Measurements from ENCODE around the gene KRTAP2-4. TPM values are rescaled to one million over a fixed set of nuclear protein-coding genes. Genes with fewer than 3 reads are reported as not detected.
"Not testable (repeated sequence)": the region's sequence is repeated elsewhere in the genome, so short reads cannot be mapped to it uniquely, and the experiment has no call there.

Gene KRTAP2-4
- total and polyA plus RNA-seq, 2 of the 4 experiments (the other 2 are of a cell fraction): not detected

GRCh38 chr17:41040783-41041571 is 24.7 kb downstream of the KRTAP2-4 start, which contains the start of gene KRTAP1-1:
Gene KRTAP1-1 (minus strand): TSS chr17:41041450. CDS start chr17:41041397, 53 bp downstream.
- H3K14ac ChIP-seq (replicated peaks; ENCODE audit: low read depth, low read length); H3K9me1 ChIP-seq (ENCODE audit: insufficient read depth, low read length); H3K4me1 ChIP-seq (ENCODE audit: control insufficient read depth, insufficient read depth, low read length); H3K9ac ChIP-seq (ENCODE audit: low read depth, low read length); H3K27me3 ChIP-seq (ENCODE audit: control insufficient read depth, insufficient read depth, low read length); H3K36me3 ChIP-seq (ENCODE audit: control insufficient read depth, insufficient read depth, low read length); POLR2A ChIA-PET (ENCODE audit: unreplicated experiment); CTCF ChIA-PET; H2BK15ac ChIP-seq (ENCODE audit: low read depth, low read length); H3K9me3 ChIP-seq (ENCODE audit: control insufficient read depth, insufficient read depth, low read length); H2AK9ac ChIP-seq (replicated peaks; ENCODE audit: low read depth, low read length, poor library complexity); H3K4me2 ChIP-seq (ENCODE audit: low read depth, low read length); H4K20me1 ChIP-seq (ENCODE audit: insufficient read depth, low read length); H3K79me1 ChIP-seq (ENCODE audit: low read depth in 1 of 2, low read length in 2 of 2); dilution Hi-C loops (cut with HindIII; ENCODE audit: low sequenced_read_pairs, unreplicated experiment); intact Hi-C loops (cut with micrococcal nuclease); ATAC-seq (ENCODE audit: low read depth); H2BK20ac ChIP-seq (ENCODE audit: low read depth, low read length); in situ Hi-C loops (cut with MboI; ENCODE audit: low sequenced_read_pairs); H3K4me3 ChIP-seq (ENCODE audit: insufficient read depth, low read depth, low read length); BruUV-seq (replicated peaks); H3K27ac ChIP-seq (ENCODE audit: insufficient read depth, low read length); H3K23ac ChIP-seq (ENCODE audit: low read depth, low read length); H3K56ac ChIP-seq (ENCODE audit: extremely low read depth, insufficient read depth, low read length): not testable (repeated sequence)
- TF ChIP-seq CTCF (conservative IDR thresholded peaks at IDR 0.05; ENCODE audit: low read depth, low read length): 0 out of 2 replicates have a peak, but pooled peaks have one; percentile 16
- WGBS, 2 experiments (ENCODE audit: extremely low coverage in 2 of 2, insufficient read length in 1 of 2): 89% methylated on average over 2 of the region's 14 CpGs; no CpG with 5 or more reads in 1 of the 2 experiments
- H4K8ac ChIP-seq (ENCODE audit: low read depth in 2 of 2, low read length in 2 of 2): peak within 1 kb of the TSS in 1 of 2 experiments; percentile 70; a peak in 2 of 4 replicates
- peak within 1 kb of the TSS; percentile 55 for H3K4ac ChIP-seq (ENCODE audit: low read depth, low read length)
- H2BK120ac ChIP-seq (ENCODE audit: low read depth, low read length): peak within 1 kb of the TSS; percentile 33; the same call in 1 of the 2 replicates
- H3K18ac ChIP-seq (ENCODE audit: low read depth, low read length): peak within 1 kb of the TSS; percentile 12; the same call in 1 of the 2 replicates
- 0 out of 2 replicates have a peak within 1 kb of the TSS, but pooled peaks have one; percentile 12 for H4K91ac ChIP-seq (ENCODE audit: insufficient read depth, low read depth, low read length)
- H2AK5ac ChIP-seq (ENCODE audit: low read depth, low read length): peak within 1 kb of the TSS; percentile 39; the same call in 1 of the 2 replicates
- peak within 1 kb of the TSS; percentile 38; the same call in 1 of the 2 replicates for H4K5ac ChIP-seq (ENCODE audit: low read depth, low read length)
- DNase-seq: peak; percentile 28
- H2AFZ ChIP-seq (replicated peaks; ENCODE audit: low read length, poor library complexity): peak within 1 kb of the TSS; percentile 60
- peak within 1 kb of the TSS; percentile 11 for H2BK5ac ChIP-seq (ENCODE audit: low read depth, low read length, poor library complexity, severe bottlenecking)

Data from IMR-90 (cell line).